HG03196 (cell line): ENCODE data around the gene PCLAF.
"Not testable (repeated sequence)": the region's sequence is repeated elsewhere in the genome, so short reads cannot be mapped to it uniquely, and the experiment has no call there.

Source experiments
- ATAC-seq: cut with Tn5 transposase; IDR thresholded peaks from one replicate; pipeline ENCODE4 v1.9.1; 2021; ENCODE audit not compliant: unreplicated experiment

Gene PCLAF

GRCh38 chr15:64381000-64381751 is at the start of gene PCLAF:
Gene PCLAF, minus strand, starts transcription at chr15:64381441. Its CDS starts 70 bp downstream, at chr15:64381371.
- peak; percentile 90 for ATAC-seq

- ATAC-seq, result no peak
These were observed 48.9 kb upstream of the PCLAF start for GRCh38 chr15:64430000-64430735.

- no peak for ATAC-seq
These were observed 48.2 kb upstream of the PCLAF start for GRCh38 chr15:64429448-64429847.

GRCh38 chr15:64426845-64427465 is 45.7 kb upstream of the PCLAF start:
- no peak for ATAC-seq

- no peak for ATAC-seq
These were observed 44.0 kb upstream of the PCLAF start for GRCh38 chr15:64425221-64425620.

GRCh38 chr15:64423970-64424369 is 42.7 kb upstream of the PCLAF start:
- ATAC-seq, result no peak

- ATAC-seq, result no peak
These were observed 41.5 kb upstream of the PCLAF start for GRCh38 chr15:64422697-64423096.

GRCh38 chr15:64412216-64412615 is 31.0 kb upstream of the PCLAF start:
- ATAC-seq, result no peak

GRCh38 chr15:64400583-64400982 is 19.3 kb upstream of the PCLAF start:
- ATAC-seq, result no peak

- ATAC-seq, result no peak
These were observed 17.3 kb upstream of the PCLAF start for GRCh38 chr15:64398575-64398974.

GRCh38 chr15:64396789-64397188 is 15.5 kb upstream of the PCLAF start:
- ATAC-seq, result no peak

- not testable (repeated sequence) for ATAC-seq
These were observed 11.2 kb upstream of the PCLAF start for GRCh38 chr15:64392471-64392870.

- no peak for ATAC-seq
These were observed 7.8 kb upstream of the PCLAF start for GRCh38 chr15:64389036-64389435.

GRCh38 chr15:64387562-64388168 is 6.4 kb upstream of the PCLAF start, which contains the start of gene TRIP4:
Gene TRIP4, plus strand, starts transcription at chr15:64387836. Its CDS starts 28 bp downstream, at chr15:64387864.
- peak; percentile 98 for ATAC-seq

- ATAC-seq, result no peak
These were observed 5.0 kb upstream of the PCLAF start for GRCh38 chr15:64386291-64386690.

GRCh38 chr15:64383760-64384159 is 2.5 kb upstream of the PCLAF start:
- ATAC-seq, result no peak

GRCh38 chr15:64380130-64380870 is 941 bp downstream of the PCLAF start:
- not testable (repeated sequence) for ATAC-seq

- no peak for ATAC-seq
These were observed 1.9 kb downstream of the PCLAF start for GRCh38 chr15:64379216-64379960.

GRCh38 chr15:64373360-64373759 is 7.9 kb downstream of the PCLAF start:
- no peak for ATAC-seq

GRCh38 chr15:64371383-64371782 is 9.9 kb downstream of the PCLAF start:
- not testable (repeated sequence) for ATAC-seq
